ENCODE data around the gene ZNF207.

The ZNF207 gene

DNA sequence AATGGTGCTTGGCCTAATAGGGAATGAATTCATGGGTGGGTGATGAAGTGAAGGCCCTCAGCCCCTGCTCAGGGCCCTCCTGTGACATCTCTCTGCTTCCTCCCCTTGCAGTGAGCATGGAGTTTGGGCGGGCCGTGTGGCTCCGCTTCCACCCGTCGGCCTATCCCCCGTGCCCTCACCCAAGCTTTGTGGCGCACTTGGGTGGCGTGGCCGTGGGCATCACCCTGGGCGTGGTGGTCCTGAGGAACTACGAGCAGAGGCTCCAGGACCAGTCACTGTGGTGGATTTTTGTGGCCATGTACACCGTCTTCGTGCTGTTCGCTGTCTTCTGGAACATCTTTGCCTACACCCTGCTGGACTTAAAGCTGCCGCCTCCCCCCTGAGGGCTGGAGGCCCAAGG lies 29.1 kb upstream of the ZNF207 start:
- no peaks in the 10 kb centered on the region for H4K20me1 ChIP-seq (ENCODE audit: insufficient read depth, low read length)
- no peak overlapping the region for H3K4me2 ChIP-seq (ENCODE audit: low read length)
- H3K4me1 ChIP-seq (ENCODE audit: insufficient read depth, low read length, severe bottlenecking): no peaks in the 10 kb centered on the region
- no peaks in the 10 kb centered on the region for H3K9me2 ChIP-seq (ENCODE audit: low read depth, low read length)
- no peak for TF ChIP-seq EZH2 (IDR thresholded peaks at IDR 0.05; ENCODE audit: borderline replicate concordance, low read length)
- TF ChIP-seq, protein P1, sequence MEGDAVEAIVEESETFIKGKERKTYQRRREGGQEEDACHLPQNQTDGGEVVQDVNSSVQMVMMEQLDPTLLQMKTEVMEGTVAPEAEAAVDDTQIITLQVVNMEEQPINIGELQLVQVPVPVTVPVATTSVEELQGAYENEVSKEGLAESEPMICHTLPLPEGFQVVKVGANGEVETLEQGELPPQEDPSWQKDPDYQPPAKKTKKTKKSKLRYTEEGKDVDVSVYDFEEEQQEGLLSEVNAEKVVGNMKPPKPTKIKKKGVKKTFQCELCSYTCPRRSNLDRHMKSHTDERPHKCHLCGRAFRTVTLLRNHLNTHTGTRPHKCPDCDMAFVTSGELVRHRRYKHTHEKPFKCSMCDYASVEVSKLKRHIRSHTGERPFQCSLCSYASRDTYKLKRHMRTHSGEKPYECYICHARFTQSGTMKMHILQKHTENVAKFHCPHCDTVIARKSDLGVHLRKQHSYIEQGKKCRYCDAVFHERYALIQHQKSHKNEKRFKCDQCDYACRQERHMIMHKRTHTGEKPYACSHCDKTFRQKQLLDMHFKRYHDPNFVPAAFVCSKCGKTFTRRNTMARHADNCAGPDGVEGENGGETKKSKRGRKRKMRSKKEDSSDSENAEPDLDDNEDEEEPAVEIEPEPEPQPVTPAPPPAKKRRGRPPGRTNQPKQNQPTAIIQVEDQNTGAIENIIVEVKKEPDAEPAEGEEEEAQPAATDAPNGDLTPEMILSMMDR (IDR thresholded peaks at IDR 0.05; ENCODE audit: low read length): no peak
- H3K4me3 ChIP-seq (ENCODE audit: low read depth, low read length, poor library complexity, severe bottlenecking): no peak overlapping the region
- no peak overlapping the region for H2AFZ ChIP-seq (ENCODE audit: low read length)
- H3K36me3 ChIP-seq (ENCODE audit: insufficient read depth, low read length): no peaks in the 10 kb centered on the region
- no peak overlapping the region for H3K27ac ChIP-seq (ENCODE audit: low read depth, low read length, poor library complexity, severe bottlenecking)
- no peak overlapping the region for H3K9ac ChIP-seq (ENCODE audit: low read length)
- H3K79me2 ChIP-seq (ENCODE audit: insufficient read depth, low read length): no peaks in the 10 kb centered on the region
- H3F3A ChIP-seq (ENCODE audit: insufficient read depth, low read length): no peaks in the 10 kb centered on the region
- no peaks in the 10 kb centered on the region for H3K9me3 ChIP-seq (ENCODE audit: low read length)
- H3K27me3 ChIP-seq (ENCODE audit: insufficient read depth, low read length): no peaks in the 10 kb centered on the region; the same call in 1 of the 2 replicates

DNA sequence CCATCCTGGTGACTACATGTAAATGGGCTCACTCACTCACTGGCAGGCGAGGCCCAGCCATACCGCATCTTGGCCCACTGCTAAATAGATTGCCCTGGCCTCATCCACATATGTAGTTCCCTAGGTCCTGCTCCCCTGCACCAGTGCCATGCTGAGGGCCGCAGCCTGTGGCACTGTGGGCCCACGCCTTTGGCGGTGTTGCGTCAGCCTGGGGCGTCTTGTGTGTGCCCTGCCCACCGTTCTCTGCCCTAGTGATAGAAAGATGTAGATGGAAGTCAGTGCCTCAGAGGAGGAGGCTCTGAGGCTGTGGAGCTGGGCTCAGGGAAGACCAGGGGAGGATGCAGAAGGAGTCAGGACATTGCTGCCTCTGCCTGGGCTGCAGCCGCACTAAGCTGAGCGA lies 26.9 kb upstream of the ZNF207 start:
- no peak overlapping the region for H2AFZ ChIP-seq (ENCODE audit: low read length)
- no peak for TF ChIP-seq EZH2 (IDR thresholded peaks at IDR 0.05; ENCODE audit: borderline replicate concordance, low read length)
- TF ChIP-seq, protein P1 (IDR thresholded peaks at IDR 0.05; ENCODE audit: low read length): no peak
- no peaks in the 10 kb centered on the region; the same call in 1 of the 2 replicates for H3K27me3 ChIP-seq (ENCODE audit: insufficient read depth, low read length)
- no peaks in the 10 kb centered on the region for H4K20me1 ChIP-seq (ENCODE audit: insufficient read depth, low read length)
- no peaks in the 10 kb centered on the region for H3K4me1 ChIP-seq (ENCODE audit: insufficient read depth, low read length, severe bottlenecking)
- no peak overlapping the region for H3K4me2 ChIP-seq (ENCODE audit: low read length)
- H3K9me2 ChIP-seq (ENCODE audit: low read depth, low read length): no peaks in the 10 kb centered on the region
- H3K9ac ChIP-seq (ENCODE audit: low read length): no peak overlapping the region
- H3K27ac ChIP-seq (ENCODE audit: low read depth, low read length, poor library complexity, severe bottlenecking): no peak overlapping the region
- no peak overlapping the region for H3K4me3 ChIP-seq (ENCODE audit: low read depth, low read length, poor library complexity, severe bottlenecking)
- H3K9me3 ChIP-seq (ENCODE audit: low read length): no peaks in the 10 kb centered on the region
- no peaks in the 10 kb centered on the region for H3F3A ChIP-seq (ENCODE audit: insufficient read depth, low read length)
- no peaks in the 10 kb centered on the region for H3K79me2 ChIP-seq (ENCODE audit: insufficient read depth, low read length)
- H3K36me3 ChIP-seq (ENCODE audit: insufficient read depth, low read length): no peaks in the 10 kb centered on the region

DNA sequence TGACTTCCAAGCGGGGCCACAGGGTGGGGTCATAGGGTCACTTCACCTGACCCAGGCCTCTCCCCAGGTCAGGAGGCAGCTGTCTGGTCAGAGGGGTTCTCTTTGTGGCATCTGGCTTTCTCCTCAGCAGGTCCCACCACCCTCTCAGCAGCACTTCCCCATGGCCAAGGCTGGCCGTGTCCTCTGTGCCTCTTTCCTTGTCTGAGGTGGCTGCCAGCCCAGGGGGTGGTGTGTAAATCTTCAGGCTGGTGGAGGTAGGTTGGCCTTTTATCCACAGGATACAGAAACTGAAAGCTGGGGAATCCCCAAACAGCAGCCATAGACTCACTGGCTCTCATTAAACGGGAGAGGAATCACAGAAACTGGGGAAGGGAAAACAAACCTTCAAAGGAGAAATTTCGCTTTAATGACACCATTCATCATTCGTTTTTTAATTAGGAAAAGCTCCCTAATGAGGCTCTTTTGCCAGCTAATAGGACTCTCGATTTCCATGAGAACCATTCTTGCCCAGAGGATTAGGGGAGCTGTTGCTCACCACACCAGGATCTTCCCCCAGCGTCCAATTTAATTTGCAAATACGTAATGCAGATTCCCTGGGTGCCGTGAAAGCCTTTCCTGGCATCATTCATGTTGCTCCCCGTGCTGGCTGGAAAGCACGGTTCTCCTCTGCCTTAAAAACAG lies 26.0 kb upstream of the ZNF207 start:
- H3K79me2 ChIP-seq (ENCODE audit: insufficient read depth, low read length): no peaks in the 10 kb centered on the region
- no peaks in the 10 kb centered on the region for H3K9me3 ChIP-seq (ENCODE audit: low read length)
- no peaks in the 10 kb centered on the region for H4K20me1 ChIP-seq (ENCODE audit: insufficient read depth, low read length)
- H3K27ac ChIP-seq (ENCODE audit: low read depth, low read length, poor library complexity, severe bottlenecking): no peak overlapping the region
- no peaks in the 10 kb centered on the region for H3F3A ChIP-seq (ENCODE audit: insufficient read depth, low read length)
- TF ChIP-seq, protein P1 (IDR thresholded peaks at IDR 0.05; ENCODE audit: low read length): no peak
- TF ChIP-seq EZH2 (IDR thresholded peaks at IDR 0.05; ENCODE audit: borderline replicate concordance, low read length): no peak
- no peak overlapping the region for H3K9ac ChIP-seq (ENCODE audit: low read length)
- H3K4me1 ChIP-seq (ENCODE audit: insufficient read depth, low read length, severe bottlenecking): peaks cover 4% of the 10 kb centered on the region
- no peak overlapping the region for H2AFZ ChIP-seq (ENCODE audit: low read length)
- no peaks in the 10 kb centered on the region for H3K9me2 ChIP-seq (ENCODE audit: low read depth, low read length)
- H3K4me2 ChIP-seq (ENCODE audit: low read length): no peak overlapping the region
- no peaks in the 10 kb centered on the region for H3K36me3 ChIP-seq (ENCODE audit: insufficient read depth, low read length)
- H3K27me3 ChIP-seq (ENCODE audit: insufficient read depth, low read length): no peaks in the 10 kb centered on the region
- no peak overlapping the region for H3K4me3 ChIP-seq (ENCODE audit: low read depth, low read length, poor library complexity, severe bottlenecking)
